IMR-90 (cell line): Measurements from ENCODE around the gene DOCK9. TPM values are rescaled to one million over a fixed set of nuclear protein-coding genes. Genes with fewer than 3 reads are reported as not detected.

Source experiments
- ATAC-seq: fragments of 200-7000 bp; cut with Tn5 transposase; 2 replicates; pipeline ENCODE4 v1.9.1; 2020; ENCODE audit warnings: low read depth, mild to moderate bottlenecking, moderate library complexity
- BruUV-seq: library from RNA; stranded (reverse); fragments of 400-500 nt; replicated peaks from 2 replicates; lab custom pipeline; 2021; lab: Mats Ljungman, UMichigan
- CTCF ChIA-PET: fragments of 300-600 bp; formaldehyde crosslinking; extraction: SDS; loops from one replicate; lab custom pipeline; 2021; ENCODE audit warnings: antibody characterized with exemption; lab: Yijun Ruan, JAX
- POLR2A ChIA-PET: fragments of 300-600 bp; sonication (Branson Sonifier 250); formaldehyde crosslinking; loops from one replicate; lab custom pipeline; 2022; ENCODE audit warnings: antibody characterized with exemption; ENCODE audit not compliant: unreplicated experiment; lab: Charles Lee
- DNase-seq: peaks from one replicate; pipeline ENCODE4 v3.0.0; 2013
- H2AFZ ChIP-seq: replicated peaks from 2 replicates; pipeline ENCODE3; 2013; ENCODE audit warnings: low read length, mild to moderate bottlenecking; ENCODE audit not compliant: poor library complexity
- H2AK5ac ChIP-seq: 2 replicates; pipeline ENCODE4 v1.6.1; 2013; ENCODE audit warnings: low read depth, low read length, inconsistent platforms
- H2AK9ac ChIP-seq: replicated peaks from 2 replicates; pipeline ENCODE3; 2013; ENCODE audit warnings: mild to moderate bottlenecking, low read depth, low read length, moderate library complexity; ENCODE audit not compliant: poor library complexity
- H2BK120ac ChIP-seq: 2 replicates; pipeline ENCODE4 v1.6.1; 2013; ENCODE audit warnings: low read depth, low read length, inconsistent platforms
- H2BK15ac ChIP-seq: 3 replicates; pipeline ENCODE4 v1.6.1; 2013; ENCODE audit warnings: low read depth, low read length, inconsistent platforms
- H2BK20ac ChIP-seq: 2 replicates; pipeline ENCODE4 v1.6.1; 2013; ENCODE audit warnings: low read depth, mild to moderate bottlenecking, inconsistent platforms, low read length, moderate library complexity
- H2BK5ac ChIP-seq: 2 replicates; pipeline ENCODE4 v1.6.1; 2013; ENCODE audit warnings: mild to moderate bottlenecking, low read depth, low read length, inconsistent platforms; ENCODE audit not compliant: poor library complexity, severe bottlenecking
- H3K14ac ChIP-seq: replicated peaks from 2 replicates; pipeline ENCODE4 v1.6.1; 2013; ENCODE audit warnings: low read depth, low read length, inconsistent platforms
- H3K18ac ChIP-seq: 2 replicates; pipeline ENCODE4 v1.6.1; 2013; ENCODE audit warnings: low read depth, low read length, control low read depth
- H3K23ac ChIP-seq: 2 replicates; pipeline ENCODE4 v1.6.1; 2013; ENCODE audit warnings: low read depth, low read length, inconsistent platforms
- H3K27ac ChIP-seq: 2 replicates; pipeline ENCODE4 v1.5.1; 2013; ENCODE audit warnings: mild to moderate bottlenecking, control low read depth, low read length; ENCODE audit not compliant: insufficient read depth
- H3K27me3 ChIP-seq: 2 replicates; pipeline ENCODE4 v1.6.1; 2013; ENCODE audit warnings: low read length; ENCODE audit not compliant: control insufficient read depth, insufficient read depth
- H3K36me3 ChIP-seq: 2 replicates; pipeline ENCODE4 v1.6.1; 2013; ENCODE audit warnings: low read length, mixed read lengths; ENCODE audit not compliant: control insufficient read depth, insufficient read depth
- H3K4ac ChIP-seq: 2 replicates; pipeline ENCODE4 v1.6.1; 2013; ENCODE audit warnings: low read depth, low read length, inconsistent platforms
- H3K4me1 ChIP-seq: 2 replicates; pipeline ENCODE4 v1.6.1; 2013; ENCODE audit warnings: low read length, mixed read lengths; ENCODE audit not compliant: control insufficient read depth, insufficient read depth
- H3K4me2 ChIP-seq: 2 replicates; pipeline ENCODE4 v1.6.1; 2013; ENCODE audit warnings: low read depth, mild to moderate bottlenecking, control low read depth, low read length, moderate library complexity
- H3K4me3 ChIP-seq: 2 replicates; pipeline ENCODE4 v1.5.1; 2013; ENCODE audit warnings: low read depth, mild to moderate bottlenecking, control low read depth, low read length, moderate library complexity; ENCODE audit not compliant: insufficient read depth
- H3K56ac ChIP-seq: 2 replicates; pipeline ENCODE4 v1.6.1; 2013; ENCODE audit warnings: low read length, inconsistent platforms; ENCODE audit not compliant: insufficient read depth; ENCODE audit errors: extremely low read depth
- H3K79me1 ChIP-seq, 2 experiments: 2 replicates each; pipeline ENCODE4 v1.6.1; 2013; ENCODE audit warnings: low read length in 2 of 2, inconsistent platforms in 1 of 2, low read depth in 1 of 2
- H3K9ac ChIP-seq: 2 replicates; pipeline ENCODE4 v1.6.1; 2013; ENCODE audit warnings: low read depth, low read length, control low read depth
- H3K9me1 ChIP-seq: 2 replicates; pipeline ENCODE4 v1.6.1; 2013; ENCODE audit warnings: low read length, inconsistent platforms; ENCODE audit not compliant: insufficient read depth
- H3K9me3 ChIP-seq: 2 replicates; pipeline ENCODE4 v1.6.1; 2013; ENCODE audit warnings: low read length; ENCODE audit not compliant: control insufficient read depth, insufficient read depth
- H4K20me1 ChIP-seq: 2 replicates; pipeline ENCODE4 v1.6.1; 2013; ENCODE audit warnings: low read length, inconsistent platforms; ENCODE audit not compliant: insufficient read depth
- H4K5ac ChIP-seq: 2 replicates; pipeline ENCODE4 v1.6.1; 2013; ENCODE audit warnings: mild to moderate bottlenecking, low read depth, low read length, control low read depth
- H4K8ac ChIP-seq, 2 experiments: 2 replicates each; pipeline ENCODE4 v1.6.1; 2013; ENCODE audit warnings: low read depth in 2 of 2, low read length in 2 of 2, control low read depth in 1 of 2, inconsistent platforms in 1 of 2
- H4K91ac ChIP-seq: 2 replicates; pipeline ENCODE4 v1.6.1; 2013; ENCODE audit warnings: low read depth, low read length, inconsistent platforms; ENCODE audit not compliant: insufficient read depth
- BHLHE40 ChIP-seq: fragments of 150-350 bp; IDR thresholded peaks from 2 replicates; pipeline ENCODE4 v1.6.1; 2016; ENCODE audit warnings: mild to moderate bottlenecking, low read depth, low read length
- CEBPB ChIP-seq: IDR thresholded peaks from 2 replicates; pipeline ENCODE4 v1.6.1; 2012; ENCODE audit warnings: low read depth, low read length, improper control_type of control experiment
- CHD1 ChIP-seq: IDR thresholded peaks from 2 replicates; pipeline ENCODE4 v1.6.1; 2012; ENCODE audit warnings: low read depth, low read length, improper control_type of control experiment
- CTCF ChIP-seq: conservative IDR thresholded peaks from 2 replicates; pipeline ENCODE4 v1.5.1; 2012; ENCODE audit warnings: mild to moderate bottlenecking, low read depth, low read length, improper control_type of control experiment
- ELK1 ChIP-seq: fragments of 150-350 bp; IDR thresholded peaks from 2 replicates; pipeline ENCODE4 v1.6.1; 2016; ENCODE audit warnings: low read depth, mild to moderate bottlenecking, low read length, moderate library complexity, borderline replicate concordance
- FOS ChIP-seq: fragments of 150-350 bp; IDR thresholded peaks from 2 replicates; pipeline ENCODE4 v1.6.1; 2016; ENCODE audit warnings: low read depth, low read length
- MAFK ChIP-seq: IDR thresholded peaks from 2 replicates; pipeline ENCODE4 v1.6.1; 2012; ENCODE audit warnings: low read depth, low read length, improper control_type of control experiment
- MAZ ChIP-seq: IDR thresholded peaks from 2 replicates; pipeline ENCODE4 v1.6.1; 2012; ENCODE audit warnings: low read depth, mild to moderate bottlenecking, low read length, improper control_type of control experiment, moderate library complexity, borderline replicate concordance
- NFE2L2 ChIP-seq: fragments of 150-350 bp; IDR thresholded peaks from 2 replicates; pipeline ENCODE4 v1.6.1; 2016; ENCODE audit warnings: low read depth, mild to moderate bottlenecking, low read length
- POLR2A ChIP-seq: IDR thresholded peaks from 2 replicates; pipeline ENCODE4 v1.6.1; 2012; ENCODE audit warnings: mild to moderate bottlenecking, low read depth, low read length
- RAD21 ChIP-seq: IDR thresholded peaks from 2 replicates; pipeline ENCODE4 v1.6.1; 2012; ENCODE audit warnings: low read length, improper control_type of control experiment
- RFX5 ChIP-seq: IDR thresholded peaks from 2 replicates; pipeline ENCODE4 v1.8.0; 2012; ENCODE audit warnings: low read depth, mild to moderate bottlenecking, low read length, moderate library complexity
- SMC3 ChIP-seq: fragments of 150-350 bp; IDR thresholded peaks from 2 replicates; pipeline ENCODE4 v1.6.1; 2016; ENCODE audit warnings: low read depth, mild to moderate bottlenecking, antibody characterized with exemption, low read length, moderate library complexity
- USF2 ChIP-seq: fragments of 150-350 bp; IDR thresholded peaks from 2 replicates; pipeline ENCODE4 v1.6.1; 2017; ENCODE audit warnings: mild to moderate bottlenecking, antibody characterized with exemption, low read length, low read depth
- WGBS, 2 experiments: methylation state at CpG; one replicate each; pipeline versions ENCODE4 v1.1.5 to v1.1.7; 2013; ENCODE audit warnings: missing lambda C conversion rate in 2 of 2; ENCODE audit not compliant: insufficient read length in 1 of 2; ENCODE audit errors: extremely low coverage in 2 of 2; 5-methylcytosine and 5-hydroxymethylcytosine counted together
- dilution Hi-C: fragments of 300-500 bp; cut with HindIII; formaldehyde crosslinking; loops from one replicate; pipeline ENCODE4 v1.14.3; 2018; ENCODE audit warnings: low sequenced_read_pairs; ENCODE audit not compliant: unreplicated experiment
- in situ Hi-C: fragments of 300-500 bp; cut with MboI; formaldehyde crosslinking; loops from 3 replicates; pipeline ENCODE4 v1.14.3; 2019; ENCODE audit warnings: low sequenced_read_pairs, inconsistent platforms, mixed read lengths
- intact Hi-C: fragments of 100-400 bp; cut with micrococcal nuclease; formaldehyde crosslinking; loops from 2 replicates; pipeline ENCODE4 v1.10.0; 2022
- polyA plus RNA-seq, 3 experiments: library from polyadenylated mRNA; depleted of rRNA; stranded (reverse); fragments of >200 nt; gene quantifications; 2 replicates each; pipeline ENCODE4 v1.2.3, GENCODE V29; 2012; ENCODE audit warnings: low replicate concordance in 1 of 3
- total RNA-seq: library from RNA; depleted of rRNA; stranded (reverse); fragments of >200 nt; gene quantifications from 2 replicates; pipeline ENCODE4 v1.2.3, GENCODE V29; 2012

Gene DOCK9
- total and polyA plus RNA-seq, 2 of the 4 experiments (the other 2 are of a cell fraction), result 4.8 to 7.2 TPM

- Histone ChIP-seq H3K14ac (no peak overlapping the region), H4K5ac (no peak overlapping the region), H2BK120ac (no peak overlapping the region), H4K20me1 (no peaks in the 10 kb centered on the region), H2BK20ac (no peak overlapping the region), H4K8ac (no peak overlapping the region; a peak in 1 of 4 replicates), H3K9ac (no peak overlapping the region), H3K27me3 (no peaks in the 10 kb centered on the region; the same call in 1 of the 2 replicates), H3K79me1 (no peaks in the 10 kb centered on the region), H4K91ac (no peak overlapping the region), H3K23ac (no peak overlapping the region), H2BK15ac (no peak overlapping the region), H3K9me3 (no peaks in the 10 kb centered on the region), H2AK9ac (no peak overlapping the region), H3K9me1 (peaks cover 4% of the 10 kb centered on the region), H2BK5ac (no peak overlapping the region), H2AFZ (no peak overlapping the region), H2AK5ac (no peak overlapping the region), H3K18ac (no peak overlapping the region), H3K4me1 (peaks cover 2% of the 10 kb centered on the region; the same call in 1 of the 2 replicates), H3K4me2 (no peak overlapping the region), H3K56ac (no peak overlapping the region), H3K27ac (no peak overlapping the region), H3K4ac (no peak overlapping the region), H3K36me3 (no peaks in the 10 kb centered on the region), H3K4me3 (no peak overlapping the region)
- intact Hi-C loops, result no loop called here
- DNase-seq, result no peak
- TF ChIP-seq CTCF, result no peak
- TF ChIP-seq RAD21, result no peak
- no peak for TF ChIP-seq ELK1
- no peak for TF ChIP-seq BHLHE40
- no peak for TF ChIP-seq USF2
- no peak for TF ChIP-seq MAZ
- TF ChIP-seq POLR2A, result no peak
- TF ChIP-seq RFX5, result no peak
- TF ChIP-seq SMC3, result no peak
- TF ChIP-seq FOS, result no peak
- TF ChIP-seq CHD1, result no peak
- no peak for TF ChIP-seq CEBPB
- TF ChIP-seq NFE2L2, result no peak
- TF ChIP-seq MAFK, result no peak
- BruUV-seq, result no TSS peak
- dilution Hi-C loops, result no loop called here
- CTCF ChIA-PET, result no interaction called here
- ATAC-seq, result no peak
- POLR2A ChIA-PET, result interaction anchor here (0.6 kb wide), 1 partner anchor 558 kb away, joined by 5 read pairs; no protein-coding TSS in a partner anchor
- in situ Hi-C loops, result loop anchor here (10.0 to 25.0 kb wide), 3 partner anchors 380 to 972 kb away; partner anchors contain the start of gene FARP1
- 0% methylated on average over 1 of the region's 7 CpGs; no CpG with 5 or more reads in 1 of the 2 experiments for WGBS, 2 experiments
Measured at GRCh38 chr13:98834254-98834960, 143.5 kb downstream of the DOCK9 start.
